OCI-LY3 (cell line): ENCODE data around the gene COBL.

Experiments
- H2AFZ ChIP-seq: fragments of 200-600, 300-600 bp; shearing (Covaris generic); 2 replicates; pipeline ENCODE4 v1.6.0; 2014; ENCODE audit warnings: antibody characterized with exemption, low read depth, low read length
- H3K27ac ChIP-seq: fragments of 200-600, 300-600 bp; sonication (generic); 2 replicates; pipeline ENCODE4 v1.5.1; 2014; ENCODE audit warnings: mild to moderate bottlenecking, low read length, moderate library complexity, mixed read lengths
- H3K27me3 ChIP-seq: fragments of 200-600, 300-600 bp; sonication (generic); 2 replicates; pipeline ENCODE4 v1.6.1; 2014; ENCODE audit warnings: low read depth, low read length, mixed read lengths
- H3K36me3 ChIP-seq: fragments of 200-600, 300-600 bp; sonication (generic); replicated peaks from 2 replicates; pipeline ENCODE3; 2014; ENCODE audit warnings: low read depth, low read length, mixed read lengths
- H3K4me1 ChIP-seq: fragments of 300-600, 200-600 bp; sonication (generic); 2 replicates; pipeline ENCODE4 v1.6.1; 2014; ENCODE audit warnings: low read length, mixed read lengths
- H3K4me2 ChIP-seq: fragments of 200-600, 300-600 bp; sonication (generic); 2 replicates; pipeline ENCODE4 v1.6.1; 2014; ENCODE audit warnings: low read length, mixed read lengths
- H3K4me3 ChIP-seq: fragments of 300-600, 200-600 bp; sonication (generic); 2 replicates; pipeline ENCODE4 v1.5.1; 2014; ENCODE audit warnings: antibody characterized with exemption, mild to moderate bottlenecking, low read length, moderate library complexity
- H3K79me2 ChIP-seq: fragments of 300-600, 200-600 bp; shearing (Covaris generic); 2 replicates; pipeline ENCODE4 v1.6.1; 2014; ENCODE audit warnings: mild to moderate bottlenecking, low read length, mixed read lengths
- H3K9ac ChIP-seq: fragments of 300-600, 200-600 bp; shearing (Covaris generic); 2 replicates; pipeline ENCODE4 v1.6.0; 2014; ENCODE audit warnings: mild to moderate bottlenecking, low read length, moderate library complexity
- H3K9me3 ChIP-seq: fragments of 200-600, 300-600 bp; shearing (Covaris generic); 2 replicates; pipeline ENCODE4 v1.6.1; 2014; ENCODE audit warnings: low read length, mixed read lengths; ENCODE audit not compliant: insufficient read depth
- H4K20me1 ChIP-seq: fragments of 200-600, 300-600 bp; sonication (generic); 2 replicates; pipeline ENCODE4 v1.6.1; 2016; ENCODE audit warnings: low read length, mixed read lengths; ENCODE audit not compliant: insufficient read depth
- EZH2phosphoT487 ChIP-seq: fragments of 200-600 bp; shearing (Covaris generic); IDR thresholded peaks from 2 replicates; pipeline ENCODE4 v1.6.1; 2018; ENCODE audit warnings: antibody characterized with exemption, mixed run types, low read depth
- TF ChIP-seq, protein P1 (sequence below): fragments of 200-600, 300-600 bp; sonication (generic); IDR thresholded peaks from 2 replicates; pipeline ENCODE4 v1.5.1; 2014; ENCODE audit warnings: antibody characterized with exemption, low read length, low read depth

Gene COBL

DNA sequence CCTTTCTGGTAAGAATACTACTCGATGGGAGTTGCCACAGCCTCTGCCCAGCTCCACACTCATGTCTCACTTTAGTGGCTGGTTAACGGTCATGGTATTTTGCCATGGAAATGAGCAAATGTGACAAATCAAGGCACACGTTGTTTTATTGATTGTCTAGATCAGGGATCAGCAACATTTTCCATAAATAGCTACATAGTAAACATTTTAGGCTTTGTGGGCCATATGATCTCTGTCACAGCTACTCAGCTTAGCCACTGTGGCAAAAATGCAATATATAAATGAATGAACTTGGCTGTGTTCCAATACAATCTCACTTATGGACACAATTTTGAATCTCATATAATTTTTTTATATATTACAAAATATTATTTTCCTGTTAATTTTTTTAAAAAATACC, 76.9 kb downstream of the COBL start:
- Histone ChIP-seq H3K4me3 (no peak overlapping the region), H3K4me1 (no peaks in the 10 kb centered on the region), H4K20me1 (no peaks in the 10 kb centered on the region), H3K27me3 (no peaks in the 10 kb centered on the region), H3K27ac (no peak overlapping the region), H3K4me2 (no peak overlapping the region), H3K9ac (no peak overlapping the region), H3K36me3 (no peaks in the 10 kb centered on the region), H2AFZ (no peak overlapping the region), H3K9me3 (no peaks in the 10 kb centered on the region), H3K79me2 (no peaks in the 10 kb centered on the region)
- no peak for TF ChIP-seq EZH2phosphoT487
- TF ChIP-seq, protein P1, sequence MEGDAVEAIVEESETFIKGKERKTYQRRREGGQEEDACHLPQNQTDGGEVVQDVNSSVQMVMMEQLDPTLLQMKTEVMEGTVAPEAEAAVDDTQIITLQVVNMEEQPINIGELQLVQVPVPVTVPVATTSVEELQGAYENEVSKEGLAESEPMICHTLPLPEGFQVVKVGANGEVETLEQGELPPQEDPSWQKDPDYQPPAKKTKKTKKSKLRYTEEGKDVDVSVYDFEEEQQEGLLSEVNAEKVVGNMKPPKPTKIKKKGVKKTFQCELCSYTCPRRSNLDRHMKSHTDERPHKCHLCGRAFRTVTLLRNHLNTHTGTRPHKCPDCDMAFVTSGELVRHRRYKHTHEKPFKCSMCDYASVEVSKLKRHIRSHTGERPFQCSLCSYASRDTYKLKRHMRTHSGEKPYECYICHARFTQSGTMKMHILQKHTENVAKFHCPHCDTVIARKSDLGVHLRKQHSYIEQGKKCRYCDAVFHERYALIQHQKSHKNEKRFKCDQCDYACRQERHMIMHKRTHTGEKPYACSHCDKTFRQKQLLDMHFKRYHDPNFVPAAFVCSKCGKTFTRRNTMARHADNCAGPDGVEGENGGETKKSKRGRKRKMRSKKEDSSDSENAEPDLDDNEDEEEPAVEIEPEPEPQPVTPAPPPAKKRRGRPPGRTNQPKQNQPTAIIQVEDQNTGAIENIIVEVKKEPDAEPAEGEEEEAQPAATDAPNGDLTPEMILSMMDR = no peak

DNA sequence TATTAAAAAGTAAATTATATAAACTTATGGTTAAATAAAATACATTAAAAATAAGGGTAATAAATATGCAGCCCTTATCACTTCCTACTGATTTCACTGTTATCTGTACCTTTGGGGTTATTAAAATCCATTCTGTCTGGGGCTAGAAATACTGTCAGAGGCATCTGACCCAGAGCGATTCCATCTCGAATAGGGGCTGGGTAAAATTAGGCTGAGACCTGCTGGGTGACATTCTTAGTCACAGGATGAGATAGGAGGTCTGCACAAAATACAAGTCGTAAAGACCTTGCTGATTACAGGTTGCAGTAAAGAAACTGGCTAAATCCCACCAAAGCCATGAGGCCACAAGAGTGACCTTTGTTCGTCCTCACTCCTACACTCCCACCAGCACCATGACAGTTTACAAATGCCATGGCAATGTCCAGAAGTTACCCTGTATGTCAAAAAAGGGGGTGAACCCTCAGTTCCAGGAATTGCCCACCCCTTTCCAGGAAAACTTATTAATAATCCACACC, 77.6 kb downstream of the COBL start:
- H3K27ac ChIP-seq = no peak overlapping the region
- H3K36me3 ChIP-seq = no peaks in the 10 kb centered on the region
- no peaks in the 10 kb centered on the region for H3K79me2 ChIP-seq
- H3K4me2 ChIP-seq = no peak overlapping the region
- H3K27me3 ChIP-seq = no peaks in the 10 kb centered on the region
- H3K9me3 ChIP-seq = no peaks in the 10 kb centered on the region
- H3K9ac ChIP-seq = no peak overlapping the region
- no peaks in the 10 kb centered on the region for H4K20me1 ChIP-seq
- H3K4me1 ChIP-seq = no peaks in the 10 kb centered on the region
- no peak overlapping the region for H2AFZ ChIP-seq
- no peak for TF ChIP-seq EZH2phosphoT487
- TF ChIP-seq, protein P1 = no peak
- no peak overlapping the region for H3K4me3 ChIP-seq

DNA sequence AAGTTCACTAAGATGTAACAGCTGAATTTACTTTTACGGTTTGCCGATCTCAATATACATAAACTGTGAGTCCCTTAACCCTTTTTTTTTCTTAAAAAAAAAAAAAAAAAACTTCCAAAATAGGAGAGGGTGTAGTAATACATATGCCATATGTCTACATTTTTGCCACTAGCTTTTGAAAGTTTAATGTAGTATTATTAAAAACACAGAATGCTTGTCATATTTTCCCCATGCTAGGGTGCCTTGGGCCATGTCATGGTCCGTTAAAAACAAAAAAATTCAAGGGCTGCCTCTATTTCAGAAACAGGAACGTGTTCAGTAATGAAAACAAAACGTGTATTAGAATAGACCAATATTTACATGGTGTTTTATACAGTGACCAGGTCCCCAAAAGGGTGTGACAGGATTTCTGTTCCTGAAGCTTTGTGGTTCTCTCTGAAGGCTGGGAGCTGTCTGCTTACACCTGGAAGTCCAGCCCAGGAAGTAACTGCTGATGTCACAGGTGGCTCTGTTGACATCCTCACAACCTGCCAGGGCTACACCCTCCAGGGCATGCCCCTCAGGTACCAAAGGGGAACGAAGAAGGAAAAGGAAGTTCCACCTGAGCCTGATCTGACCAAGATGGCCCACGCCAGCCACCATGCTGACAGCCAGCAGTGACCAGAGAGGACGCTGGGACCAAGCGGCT, 79.0 kb downstream of the COBL start:
- no peaks in the 10 kb centered on the region for H3K9me3 ChIP-seq
- no peak overlapping the region for H2AFZ ChIP-seq
- no peak overlapping the region for H3K9ac ChIP-seq
- H3K27ac ChIP-seq = no peak overlapping the region
- H3K36me3 ChIP-seq = no peaks in the 10 kb centered on the region
- H3K4me3 ChIP-seq = no peak overlapping the region
- no peaks in the 10 kb centered on the region for H3K79me2 ChIP-seq
- TF ChIP-seq, protein P1 = no peak
- no peak for TF ChIP-seq EZH2phosphoT487
- H4K20me1 ChIP-seq = no peaks in the 10 kb centered on the region
- no peaks in the 10 kb centered on the region for H3K4me1 ChIP-seq
- no peaks in the 10 kb centered on the region for H3K27me3 ChIP-seq
- no peak overlapping the region for H3K4me2 ChIP-seq

DNA sequence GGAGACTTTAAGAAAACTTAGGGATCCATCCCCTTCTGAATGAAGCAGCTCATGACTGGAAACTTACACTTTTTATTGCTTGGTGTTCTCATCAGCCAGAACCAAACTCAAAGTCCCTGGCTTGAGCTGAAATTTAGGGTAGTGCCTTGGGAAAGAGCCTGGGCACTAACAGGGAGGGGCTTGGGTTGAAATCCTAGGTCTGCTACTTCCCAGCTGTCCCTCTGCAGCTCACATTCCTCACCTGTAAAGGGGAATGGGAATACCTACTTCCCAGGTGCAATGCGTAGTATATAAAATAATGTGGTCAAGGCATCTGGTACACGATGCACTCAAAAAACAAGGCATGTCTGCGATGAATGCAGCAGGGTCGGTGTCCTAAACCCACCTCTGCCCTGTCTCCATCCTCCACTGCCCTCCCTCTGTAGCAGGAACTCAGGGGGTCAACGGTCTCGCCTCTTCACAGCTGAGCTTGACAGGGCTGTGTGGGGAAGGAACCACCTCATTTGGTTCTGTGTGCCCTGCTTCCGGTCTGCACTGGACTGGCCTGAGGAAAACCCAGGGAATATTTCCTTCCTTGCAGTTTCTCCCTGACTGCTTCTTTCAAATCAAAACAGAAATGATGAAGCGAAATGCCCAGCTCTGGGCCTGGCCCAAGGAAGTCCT, 80.0 kb downstream of the COBL start:
- Histone ChIP-seq H3K36me3 (no peaks in the 10 kb centered on the region), H3K4me3 (no peak overlapping the region)
- no peak for TF ChIP-seq EZH2phosphoT487
- TF ChIP-seq, protein P1 = no peak

More for the DNA sequence above, 80.0 kb downstream of the COBL start:
- H3K27me3 ChIP-seq = no peaks in the 10 kb centered on the region
- H3K4me1 ChIP-seq = no peaks in the 10 kb centered on the region
- H3K4me2 ChIP-seq = no peak overlapping the region
- no peak overlapping the region for H3K9ac ChIP-seq
- H3K9me3 ChIP-seq = no peaks in the 10 kb centered on the region
- no peak overlapping the region for H2AFZ ChIP-seq
- H3K79me2 ChIP-seq = no peaks in the 10 kb centered on the region
- H3K27ac ChIP-seq = no peak overlapping the region
- H4K20me1 ChIP-seq = no peaks in the 10 kb centered on the region
